Effector CD8-positive, alpha-beta T cell (primary cell): Measurements from ENCODE around the gene EIF4G1.

Experiments used
- DNase-seq: peaks from one replicate; lab custom pipeline; 2025; lab: John Stamatoyannopoulos, UW

Gene EIF4G1

GRCh38 chr3:184366619-184367289, 52.3 kb downstream of the EIF4G1 start:
- DNase-seq: no peak

DNA sequence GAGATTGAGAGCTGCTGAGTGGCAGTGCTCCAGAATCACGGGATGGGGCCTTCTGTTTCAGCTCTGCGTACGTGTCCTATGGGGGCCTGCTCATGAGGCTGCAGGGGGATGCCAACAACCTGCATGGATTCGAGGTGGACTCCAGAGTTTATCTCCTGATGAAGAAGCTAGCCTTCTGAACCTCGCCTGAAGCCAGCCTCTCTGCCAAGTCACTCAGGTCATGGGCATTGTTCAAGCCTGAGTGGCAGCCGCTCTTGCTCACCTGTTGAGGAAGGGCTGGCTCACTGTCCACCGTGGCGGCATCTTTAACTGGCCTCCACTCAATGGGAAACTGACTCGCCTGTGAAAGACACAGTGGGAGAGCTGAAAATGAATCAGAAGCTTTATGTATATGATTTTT, 53.7 kb downstream of the EIF4G1 start:
- DNase-seq: no peak

GRCh38 chr3:184368586-184369183, 54.3 kb downstream of the EIF4G1 start:
- DNase-seq: no peak

GRCh38 chr3:184371570-184372018, 57.2 kb downstream of the EIF4G1 start:
- peak; percentile 22 for DNase-seq

- DNase-seq: no peak
Observed at GRCh38 chr3:184372296-184372821, 58.0 kb downstream of the EIF4G1 start.

DNA sequence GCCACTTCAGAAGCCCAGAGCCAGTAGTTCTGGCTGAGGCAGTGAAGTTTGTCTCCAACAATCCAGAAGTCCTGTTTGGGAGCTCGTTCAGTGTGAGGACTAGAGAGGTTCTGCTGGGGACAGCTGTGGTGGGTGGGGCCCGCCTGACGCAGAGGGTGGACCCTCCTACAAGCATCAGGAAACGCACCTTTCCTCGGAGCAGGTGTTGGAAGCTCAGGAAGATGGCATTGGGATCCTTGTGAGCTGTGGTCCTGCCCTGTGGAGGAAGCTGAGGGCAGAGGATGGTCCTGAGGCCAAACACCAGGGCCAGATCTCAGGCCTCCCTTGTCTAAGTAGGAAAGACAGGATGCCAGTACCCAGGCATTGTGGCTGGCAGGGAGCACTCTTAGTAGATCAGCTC, 58.5 kb downstream of the EIF4G1 start:
- no peak for DNase-seq

DNA sequence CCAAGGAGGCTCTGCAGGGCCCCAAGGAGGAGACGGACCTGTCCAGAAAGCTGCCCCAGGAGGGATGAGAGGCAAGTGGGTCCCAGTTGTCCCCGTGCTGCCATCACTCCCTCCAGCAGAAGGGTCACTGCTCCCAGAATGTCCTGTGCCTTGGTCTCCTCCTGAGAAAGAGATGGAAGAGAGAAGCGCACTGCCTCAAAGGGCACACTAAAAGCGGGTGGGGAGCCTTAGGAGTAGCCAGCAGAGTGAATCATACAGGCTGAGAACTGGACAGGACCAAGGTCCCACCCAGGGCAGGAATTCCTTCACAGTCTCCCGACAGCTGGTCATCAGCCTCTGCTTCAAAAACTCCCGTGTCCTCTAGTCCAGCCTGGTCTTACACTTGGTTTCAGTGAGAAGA, 59.0 kb downstream of the EIF4G1 start:
- no peak for DNase-seq

GRCh38 chr3:184375747-184376461, 61.5 kb downstream of the EIF4G1 start:
- no peak for DNase-seq

- DNase-seq: no peak
Observed at GRCh38 chr3:184377374-184377773, 63.0 kb downstream of the EIF4G1 start.

- no peak for DNase-seq
Observed at GRCh38 chr3:184377882-184378445, 63.6 kb downstream of the EIF4G1 start, which contains the start of gene THPO. Gene THPO, minus strand, starts transcription at chr3:184378207. Its CDS starts 1,948 bp downstream, at chr3:184376259.

- no peak for DNase-seq
Observed at GRCh38 chr3:184378651-184379357, 64.4 kb downstream of the EIF4G1 start.

- DNase-seq: no peak
Observed at GRCh38 chr3:184379358-184380184, 65.2 kb downstream of the EIF4G1 start, which contains the start of gene CHRD. Gene CHRD, plus strand, starts transcription at chr3:184380054. Its CDS starts 265 bp downstream, at chr3:184380319.

- DNase-seq: peak; percentile 5
Observed at GRCh38 chr3:184380185-184380626, 65.8 kb downstream of the EIF4G1 start.

DNA sequence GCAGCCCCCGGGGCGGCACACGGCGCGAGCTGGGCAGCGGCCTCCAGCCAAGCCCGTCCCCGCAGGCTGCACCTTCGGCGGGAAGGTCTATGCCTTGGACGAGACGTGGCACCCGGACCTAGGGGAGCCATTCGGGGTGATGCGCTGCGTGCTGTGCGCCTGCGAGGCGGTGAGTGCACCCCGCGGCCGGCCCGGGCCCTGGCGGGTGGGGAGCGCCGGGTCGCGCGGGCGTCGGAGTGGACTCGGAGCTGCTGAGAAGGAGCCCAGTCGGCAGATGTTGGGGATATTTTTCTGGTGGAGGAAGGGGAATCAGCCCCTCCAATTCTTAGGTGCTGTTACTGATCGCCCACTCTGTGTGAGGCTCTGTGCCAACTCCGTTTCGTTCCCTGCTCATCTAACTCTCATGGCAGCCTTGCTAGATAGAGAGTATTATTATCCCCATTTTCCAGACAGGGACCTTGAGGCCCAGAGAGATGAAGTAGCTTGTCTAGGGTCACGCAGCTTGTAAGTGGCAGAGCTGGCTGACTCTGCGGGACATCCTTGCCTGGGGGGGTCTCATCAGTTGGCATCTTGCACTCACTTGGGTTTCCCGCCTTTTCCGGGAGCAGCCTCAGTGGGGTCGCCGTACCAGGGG, 66.3 kb downstream of the EIF4G1 start:
- no peak for DNase-seq

DNA sequence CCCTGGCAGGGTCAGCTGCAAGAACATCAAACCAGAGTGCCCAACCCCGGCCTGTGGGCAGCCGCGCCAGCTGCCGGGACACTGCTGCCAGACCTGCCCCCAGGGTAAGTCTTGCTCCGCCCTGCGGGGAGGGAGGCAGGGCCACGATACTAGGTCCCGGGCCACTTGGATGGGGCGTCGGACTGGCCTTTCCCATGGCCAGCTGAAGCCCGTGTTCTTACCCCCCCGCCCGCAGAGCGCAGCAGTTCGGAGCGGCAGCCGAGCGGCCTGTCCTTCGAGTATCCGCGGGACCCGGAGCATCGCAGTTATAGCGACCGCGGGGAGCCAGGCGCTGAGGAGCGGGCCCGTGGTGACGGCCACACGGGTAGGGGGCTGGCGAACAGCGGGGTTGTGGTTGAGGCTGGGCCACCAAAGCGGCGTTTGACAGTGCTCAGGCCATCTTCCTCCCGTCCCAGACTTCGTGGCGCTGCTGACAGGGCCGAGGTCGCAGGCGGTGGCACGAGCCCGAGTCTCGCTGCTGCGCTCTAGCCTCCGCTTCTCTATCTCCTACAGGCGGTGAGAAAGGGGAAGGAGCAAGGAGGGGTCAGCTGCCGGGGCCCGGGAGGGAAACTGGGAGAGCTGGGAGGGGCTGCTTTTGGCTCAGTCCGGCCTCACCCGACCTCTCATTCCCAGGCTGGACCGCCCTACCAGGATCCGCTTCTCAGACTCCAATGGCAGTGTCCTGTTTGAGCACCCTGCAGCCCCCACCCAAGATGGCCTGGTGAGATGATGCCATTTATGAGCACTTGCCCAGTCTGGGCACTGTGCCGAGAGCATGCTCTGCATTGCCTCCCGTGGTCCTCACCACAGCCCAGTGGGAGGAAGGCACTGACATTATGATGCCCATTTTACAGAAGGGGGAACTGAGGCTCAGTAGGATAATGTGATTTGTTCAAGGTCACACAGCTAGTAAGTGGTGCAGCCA, 67.1 kb downstream of the EIF4G1 start:
- no peak for DNase-seq

DNA sequence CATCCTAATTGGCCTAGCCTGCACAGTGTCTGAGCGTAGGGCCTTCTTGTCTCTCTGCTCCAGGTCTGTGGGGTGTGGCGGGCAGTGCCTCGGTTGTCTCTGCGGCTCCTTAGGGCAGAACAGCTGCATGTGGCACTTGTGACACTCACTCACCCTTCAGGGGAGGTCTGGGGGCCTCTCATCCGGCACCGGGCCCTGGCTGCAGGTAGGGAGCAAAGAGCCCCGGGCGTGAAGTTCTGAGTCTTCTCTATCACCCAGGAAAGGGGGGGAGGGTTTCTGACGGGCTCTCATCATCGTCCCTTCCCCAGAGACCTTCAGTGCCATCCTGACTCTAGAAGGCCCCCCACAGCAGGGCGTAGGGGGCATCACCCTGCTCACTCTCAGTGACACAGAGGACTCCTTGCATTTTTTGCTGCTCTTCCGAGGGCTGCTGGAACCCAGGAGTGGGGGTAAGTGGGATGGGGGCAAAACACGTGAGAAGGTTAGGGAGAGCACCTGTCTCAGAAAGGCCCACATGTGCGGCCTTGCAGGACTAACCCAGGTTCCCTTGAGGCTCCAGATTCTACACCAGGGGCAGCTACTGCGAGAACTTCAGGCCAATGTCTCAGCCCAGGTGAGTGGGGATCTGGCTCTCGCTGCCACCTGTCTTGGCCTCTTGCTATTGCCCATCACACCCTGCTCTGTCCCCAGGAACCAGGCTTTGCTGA, 68.1 kb downstream of the EIF4G1 start:
- no peak for DNase-seq

- DNase-seq: no peak
Observed at GRCh38 chr3:184383033-184383740, 68.8 kb downstream of the EIF4G1 start.

- DNase-seq: no peak
Observed at GRCh38 chr3:184384342-184384741, 69.9 kb downstream of the EIF4G1 start.
